Peyer's patch (tissue), 4 donors: Measurements from ENCODE around the gene ATL1. TPM values are rescaled to one million over a fixed set of nuclear protein-coding genes. Genes with fewer than 3 reads are reported as not detected.
"Not testable (repeated sequence)": the region's sequence is repeated elsewhere in the genome, so short reads cannot be mapped to it uniquely, and the experiment has no call there.

ENCODE experiments used
- DNase-seq, 3 donors: peaks; one replicate each; pipeline ENCODE4 v3.0.0-alpha.2; 2017 to 2019
- H3K27ac ChIP-seq, 4 donors: fragments of 200-600 bp; sonication (generic); one replicate each; pipeline ENCODE4 v1.5.1; 2016 to 2019
- H3K27me3 ChIP-seq, 2 donors: fragments of 200-600 bp; sonication (generic); one replicate each; pipeline ENCODE4 v1.5.1; 2019
- H3K36me3 ChIP-seq, 3 donors: fragments of 200-600 bp; sonication (generic); one replicate each; pipeline ENCODE4 v1.5.1; 2016 to 2019
- H3K4me1 ChIP-seq, 4 donors: fragments of 200-600 bp; sonication (generic); one replicate each; pipeline ENCODE4 v1.5.1; 2016 to 2019
- H3K4me3 ChIP-seq, 4 donors: fragments of 200-600 bp; sonication (generic); 1 replicate in 3 of 4; 2 replicates in 1 of 4; pipeline ENCODE4 v1.5.1; 2016 to 2019; ENCODE audit warnings: mild to moderate bottlenecking in 1 of 4
- H3K9me3 ChIP-seq, 4 donors: fragments of 200-600 bp; sonication (generic); one replicate each; pipeline ENCODE4 v1.5.1; 2016 to 2019; ENCODE audit warnings: mild to moderate bottlenecking in 1 of 4
- CTCF ChIP-seq, 6 experiments: fragments of 450-650 bp in 4 of 6; fragments of 200-600 bp in 2 of 6; sonication (generic) in 1 of 6; IDR thresholded peaks; one replicate each; pipeline ENCODE4 v1.5.1; 2017 to 2019; ENCODE audit warnings: antibody characterized with exemption in 6 of 6, mild to moderate bottlenecking in 3 of 6, moderate library complexity in 1 of 6
- POLR2A ChIP-seq, 2 donors: fragments of 450-650 bp; IDR thresholded peaks; one replicate each; pipeline ENCODE4 v1.5.1; 2017; ENCODE audit warnings: antibody characterized with exemption in 2 of 2, mild to moderate bottlenecking in 2 of 2, moderate library complexity in 2 of 2
- total RNA-seq, 4 donors: library from RNA; depleted of rRNA; stranded (reverse); fragments of >200 nt; gene quantifications; one replicate each; pipeline ENCODE4 v1.1.0, GENCODE V29; 2016

The ATL1 gene
- total RNA-seq, 4 donors from 2014 or later = 6.6 to 9.5 (median 8.5) TPM

- Histone ChIP-seq H3K9me3 (no peaks in the 10 kb centered on the region), H3K27ac (peak within 1 kb of the TSS; percentile 91 to 96 (median 94)), H3K4me1 (peaks cover 0 to 32% (median 7%) of the 10 kb centered on the region in 4 donors), H3K4me3 (peak within 1 kb of the TSS; percentile 76 to 86 (median 84)), H3K36me3 (no peaks in the 10 kb centered on the region), H3K27me3 (no peaks in the 10 kb centered on the region)
- TF ChIP-seq POLR2A (IDR thresholded peaks at IDR 0.05) (peak; percentile 58 to 68), CTCF (IDR thresholded peaks at IDR 0.05) (peak; percentile 72 to 99 (median 88))
- peak; percentile 88 to 96 (median 95) for DNase-seq
Measured at GRCh38 chr14:50532502-50533240, 27.3 kb upstream of the ATL1 start, which contains the start of gene MAP4K5. Gene MAP4K5, minus strand, starts transcription at chr14:50532569. Its CDS starts 520 bp downstream, at chr14:50532049.

GRCh38 chr14:50533241-50533705, 26.7 kb upstream of the ATL1 start:
- no peaks in the 10 kb centered on the region for H3K9me3 ChIP-seq
- no peaks in the 10 kb centered on the region for H3K36me3 ChIP-seq
- peaks cover 0 to 31% (median 7%) of the 10 kb centered on the region in 4 donors for H3K4me1 ChIP-seq
- no peak for DNase-seq
- H3K27ac ChIP-seq = peak overlapping the region; percentile 91 to 96 (median 94)
- H3K27me3 ChIP-seq = no peaks in the 10 kb centered on the region
- H3K4me3 ChIP-seq = peak overlapping the region; percentile 76 to 86 (median 84)
- TF ChIP-seq CTCF (IDR thresholded peaks at IDR 0.05) (peak in 1 of 6 experiments; percentile 32), POLR2A (IDR thresholded peaks at IDR 0.05) (no peak)

DNA sequence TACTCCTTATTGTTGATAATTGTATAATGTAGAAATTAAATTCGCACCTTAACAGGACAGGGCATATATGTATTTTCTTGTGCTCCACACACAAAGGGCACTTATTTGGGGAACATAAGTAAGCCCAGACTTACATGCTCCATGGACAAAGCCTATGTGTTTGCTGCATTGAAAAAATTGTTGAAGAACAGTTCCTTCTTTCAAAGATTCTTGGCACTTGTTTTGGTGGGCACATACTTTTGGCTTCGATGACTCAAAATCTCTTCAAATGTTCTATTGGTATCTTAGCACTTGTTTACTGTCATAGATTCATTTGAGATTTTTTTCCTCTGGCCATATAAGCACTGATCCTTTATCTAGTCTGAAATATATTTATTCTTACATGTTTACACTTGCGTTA, 26.1 kb upstream of the ATL1 start:
- Histone ChIP-seq H3K27me3 (no peaks in the 10 kb centered on the region), H3K9me3 (no peaks in the 10 kb centered on the region), H3K36me3 (no peaks in the 10 kb centered on the region), H3K27ac (peak overlapping the region in 1 of 4 donors; percentile 92), H3K4me3 (peak overlapping the region in 3 of 4 donors; percentile 76 to 85 (median 82)), H3K4me1 (peaks cover 0 to 26% (median 7%) of the 10 kb centered on the region in 4 donors)
- TF ChIP-seq CTCF (IDR thresholded peaks at IDR 0.05) (no peak), POLR2A (IDR thresholded peaks at IDR 0.05) (no peak)
- DNase-seq = no peak

DNA sequence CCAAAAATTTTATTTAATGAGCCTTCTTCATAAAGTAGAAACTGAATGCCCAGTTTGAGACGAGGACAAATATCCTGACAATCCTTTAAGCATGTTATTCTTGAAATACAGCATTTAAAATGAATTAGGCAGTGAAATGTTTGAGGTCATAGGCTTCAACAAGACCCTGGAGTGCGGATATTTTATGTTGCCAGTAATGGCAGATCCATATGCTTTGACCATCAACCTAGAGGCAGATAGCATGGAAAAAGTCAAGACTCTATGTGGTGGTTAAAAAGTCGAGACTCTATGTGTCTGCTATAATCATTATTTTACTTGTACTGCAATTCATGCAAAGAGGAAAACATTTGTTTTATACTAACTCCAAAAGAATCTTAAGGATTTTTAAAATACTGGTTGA, 25.5 kb upstream of the ATL1 start:
- H3K36me3 ChIP-seq = no peaks in the 10 kb centered on the region
- TF ChIP-seq CTCF (IDR thresholded peaks at IDR 0.05) = no peak
- TF ChIP-seq POLR2A (IDR thresholded peaks at IDR 0.05) = no peak
- no peak overlapping the region for H3K27ac ChIP-seq
- no peaks in the 10 kb centered on the region for H3K9me3 ChIP-seq
- H3K27me3 ChIP-seq = no peaks in the 10 kb centered on the region
- no peak for DNase-seq
- peaks cover 0 to 20% (median 7%) of the 10 kb centered on the region in 4 donors for H3K4me1 ChIP-seq
- H3K4me3 ChIP-seq = no peak overlapping the region

DNA sequence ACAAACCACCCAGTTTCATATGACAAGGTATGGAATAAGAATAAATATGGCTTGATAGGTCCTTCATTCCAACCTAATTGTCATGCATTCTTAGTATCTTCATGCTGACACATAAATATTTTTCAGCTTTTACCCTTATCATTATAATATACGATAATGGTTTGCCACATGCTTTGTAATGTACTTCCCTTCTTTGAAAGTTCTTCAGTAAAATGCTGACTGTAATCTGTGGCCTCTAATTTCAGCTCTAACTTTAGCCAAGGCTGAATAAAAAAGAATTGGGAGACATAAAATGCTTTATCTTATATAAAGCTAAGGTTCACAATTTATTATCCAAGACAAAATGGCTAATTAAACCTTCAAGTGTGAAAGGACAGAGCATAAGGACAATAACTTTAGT, 24.9 kb upstream of the ATL1 start:
- H3K4me3 ChIP-seq = no peak overlapping the region
- H3K36me3 ChIP-seq = no peaks in the 10 kb centered on the region
- no peaks in the 10 kb centered on the region for H3K27me3 ChIP-seq
- no peak for TF ChIP-seq POLR2A (IDR thresholded peaks at IDR 0.05)
- no peak for TF ChIP-seq CTCF (IDR thresholded peaks at IDR 0.05)
- no peak overlapping the region for H3K27ac ChIP-seq
- peaks cover 0 to 15% (median 7%) of the 10 kb centered on the region in 4 donors for H3K4me1 ChIP-seq
- no peaks in the 10 kb centered on the region for H3K9me3 ChIP-seq
- DNase-seq = no peak

DNA sequence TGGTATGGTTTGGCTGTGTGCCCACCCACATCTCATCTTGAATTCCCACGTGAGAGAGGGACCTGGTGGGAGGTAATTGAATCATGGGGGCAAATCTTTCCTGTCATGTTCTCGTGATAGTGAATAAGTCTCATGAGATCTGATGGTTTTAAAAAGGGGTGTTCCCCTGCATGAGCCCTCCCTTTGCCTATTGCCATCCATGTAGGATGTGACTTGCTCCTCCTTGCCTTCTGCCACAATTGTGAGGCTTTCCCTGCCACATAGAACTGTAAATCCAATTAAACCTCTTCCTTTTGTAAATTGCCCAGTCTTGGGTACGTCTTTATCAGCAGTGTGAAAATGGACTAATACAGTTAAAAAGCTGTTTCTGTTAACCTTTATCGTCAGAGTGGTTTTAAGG, 21.9 kb upstream of the ATL1 start:
- not testable (repeated sequence) for H3K27ac ChIP-seq, H3K4me1 ChIP-seq, H3K27me3 ChIP-seq, DNase-seq, H3K4me3 ChIP-seq, H3K36me3 ChIP-seq, H3K9me3 ChIP-seq
